A549 (cell line): ENCODE results near the gene STAT4. TPM values are rescaled to one million over a fixed set of nuclear protein-coding genes. Genes with fewer than 3 reads are reported as not detected.

Source experiments
- ATAC-seq, 2 experiments: fragments of 200-7000 bp in 1 of 2; fragments of >200 bp in 1 of 2; cut with Nextera tagmentation in 1 of 2; cut with Tn5 transposase in 1 of 2; 3 replicates each; pipeline versions ENCODE4 v1.8.0 to v1.9.1; 2018 to 2020; ENCODE audit warnings: mild to moderate bottlenecking in 1 of 2, moderate library complexity in 1 of 2
- CTCF ChIA-PET: fragments of 300-600 bp; sonication (Branson Sonifier 250); formaldehyde crosslinking; extraction: SDS; loops from one replicate; lab custom pipeline; 2021; ENCODE audit warnings: antibody characterized with exemption, inconsistent platforms; lab: Yijun Ruan, JAX
- POLR2A ChIA-PET: fragments of 350-600 bp; formaldehyde crosslinking; extraction: SDS; loops from one replicate; lab custom pipeline; 2021; ENCODE audit warnings: antibody characterized with exemption, inconsistent platforms; lab: Yijun Ruan, JAX
- DNase-seq, 2 experiments: peaks; one replicate each; pipeline versions ENCODE4 v3.0.0 to v3.0.0-alpha.2; 2011 to 2016; ENCODE audit warnings: low read depth in 1 of 2, low spot score in 1 of 2
- FAIRE-seq: peaks from 2 replicates; lab custom pipeline; 2011; peaks lifted over from hg19 to GRCh38; lab: Jason Lieb, UNC
- H3K27ac ChIP-seq, 2 experiments: fragments of >200 bp; sonication (Bioruptor Twin); formaldehyde crosslinking; 3 replicates each; pipeline ENCODE4 v1.5.1; 2016 to 2017
- H3K4me1 ChIP-seq: fragments of >200 bp; sonication (Bioruptor Twin); formaldehyde crosslinking; 3 replicates; pipeline ENCODE4 v1.6.1; 2016
- H3K4me2 ChIP-seq: fragments of >200 bp; sonication (Bioruptor Twin); formaldehyde crosslinking; 3 replicates; pipeline ENCODE4 v1.6.1; 2016
- H3K4me3 ChIP-seq: fragments of >200 bp; sonication (Bioruptor Twin); formaldehyde crosslinking; 3 replicates; pipeline ENCODE4 v1.5.1; 2016
- H3K9me3 ChIP-seq: fragments of >200 bp; sonication (Bioruptor Twin); formaldehyde crosslinking; 3 replicates; pipeline ENCODE4 v1.6.1; 2016
- BCL3 ChIP-seq: fragments of >200 bp; sonication (Bioruptor Twin); formaldehyde crosslinking; IDR thresholded peaks from 3 replicates; pipeline ENCODE4 v1.6.1; 2016
- BHLHE40 ChIP-seq: IDR thresholded peaks from 2 replicates; pipeline ENCODE4 v1.6.1; 2012; ENCODE audit warnings: low read depth, low read length, inconsistent platforms
- CBX8 ChIP-seq: fragments of 200-600 bp; sonication (generic); IDR thresholded peaks from 2 replicates; pipeline ENCODE4 v1.6.1; 2016
- CEBPB ChIP-seq, 2 experiments: fragments of >200 bp in 1 of 2; sonication (Bioruptor Twin) in 1 of 2; formaldehyde crosslinking in 1 of 2; IDR thresholded peaks; 2 replicates each; pipeline ENCODE4 v1.6.1; 2012 to 2016
- CHD2 ChIP-seq: fragments of 150-350 bp; IDR thresholded peaks from 2 replicates; pipeline ENCODE4 v1.6.1; 2014; ENCODE audit warnings: low read length; ENCODE audit not compliant: partially characterized antibody
- EP300 ChIP-seq, 2 experiments: fragments of >200 bp; sonication (Bioruptor Twin); formaldehyde crosslinking; IDR thresholded peaks; 2 replicates in 1 of 2; 3 replicates in 1 of 2; pipeline ENCODE4 v1.6.1; 2016 to 2017
- ESRRA ChIP-seq: fragments of 150-350 bp; IDR thresholded peaks from 2 replicates; pipeline ENCODE4 v1.6.1; 2014; ENCODE audit warnings: mild to moderate bottlenecking, low read length, borderline replicate concordance
- FOSB ChIP-seq: fragments of 250-450 bp; sonication (Bioruptor Pico); IDR thresholded peaks from 2 replicates; pipeline ENCODE4 v1.5.0; 2020; ENCODE audit warnings: mild to moderate bottlenecking, moderate library complexity
- FOSL2 ChIP-seq, 2 experiments: fragments of 450-650 bp in 1 of 2; fragments of >200 bp in 1 of 2; sonication (Bioruptor Twin) in 1 of 2; formaldehyde crosslinking; IDR thresholded peaks; 2 replicates each; pipeline versions ENCODE4 v1.5.0 to v1.6.1; 2016 to 2020; ENCODE audit warnings: mild to moderate bottlenecking in 1 of 2, moderate library complexity in 1 of 2
- FOXS1 ChIP-seq: fragments of 250-450 bp; sonication (Bioruptor Pico); IDR thresholded peaks from 2 replicates; pipeline ENCODE4 v1.5.0; 2020; ENCODE audit warnings: mild to moderate bottlenecking, moderate library complexity
- GATA3 ChIP-seq: IDR thresholded peaks from 2 replicates; pipeline ENCODE4 v1.6.1; 2012; ENCODE audit warnings: borderline replicate concordance
- HES2 ChIP-seq: fragments of >200 bp; sonication (Bioruptor Twin); formaldehyde crosslinking; IDR thresholded peaks from 2 replicates; pipeline ENCODE4 v1.6.1; 2016
- JUN ChIP-seq, 2 experiments: fragments of >200 bp; sonication (Bioruptor Twin); formaldehyde crosslinking; IDR thresholded peaks; 2 replicates in 1 of 2; 3 replicates in 1 of 2; pipeline ENCODE4 v1.6.1; 2016 to 2017
- JUNB ChIP-seq: fragments of >200 bp; sonication (Bioruptor Twin); formaldehyde crosslinking; IDR thresholded peaks from 2 replicates; pipeline ENCODE4 v1.6.1; 2016
- MAFK ChIP-seq: fragments of 450-650 bp; IDR thresholded peaks from 2 replicates; pipeline ENCODE4 v1.6.1; 2014; ENCODE audit not compliant: partially characterized antibody
- MAZ ChIP-seq: fragments of 150-350 bp; IDR thresholded peaks from 2 replicates; pipeline ENCODE4 v1.6.1; 2014; ENCODE audit warnings: antibody characterized with exemption, low read depth, low read length, borderline replicate concordance
- PBX3 ChIP-seq: IDR thresholded peaks from 2 replicates; pipeline ENCODE4 v1.6.1; 2012
- PHF8 ChIP-seq: fragments of 200-600 bp; sonication (generic); IDR thresholded peaks from 2 replicates; pipeline ENCODE4 v1.6.1; 2016; ENCODE audit warnings: low read depth, mild to moderate bottlenecking, antibody characterized with exemption, moderate library complexity, borderline replicate concordance
- POLR2A ChIP-seq: IDR thresholded peaks from 2 replicates; pipeline ENCODE4 v1.6.1; 2012; ENCODE audit warnings: mild to moderate bottlenecking, low read length
- RAD21 ChIP-seq, 2 experiments: fragments of >200 bp in 1 of 2; sonication (Bioruptor Twin) in 1 of 2; formaldehyde crosslinking in 1 of 2; IDR thresholded peaks in 1 of 2; conservative IDR thresholded peaks in 1 of 2; 2 replicates in 1 of 2; 3 replicates in 1 of 2; pipeline ENCODE4 v1.6.1; 2012 to 2018; ENCODE audit warnings: inconsistent platforms in 1 of 2
- RARB ChIP-seq: fragments of 250-450 bp; sonication (Bioruptor Pico); IDR thresholded peaks from 2 replicates; pipeline ENCODE4 v1.8.0; 2021; ENCODE audit warnings: mild to moderate bottlenecking, moderate library complexity
- SMC3 ChIP-seq: fragments of >200 bp; sonication (Bioruptor Twin); formaldehyde crosslinking; IDR thresholded peaks from 3 replicates; pipeline ENCODE4 v1.6.1; 2018; ENCODE audit warnings: inconsistent platforms
- WGBS: methylation state at CpG from one replicate; pipeline ENCODE4 v1.1.6; 2017; ENCODE audit errors: missing lambda C conversion rate; 5-methylcytosine and 5-hydroxymethylcytosine counted together
- polyA plus RNA-seq, 4 experiments: library from polyadenylated mRNA; depleted of rRNA in 3 of 4; stranded (reverse); fragments of >200 nt; fragmentation: RNase III in 1 of 4; extraction: RNeasy Plus Mini Kit Qiagen cat#74134 plus additional on column Dnase treatment in 1 of 4; gene quantifications; 2 replicates in 3 of 4; 3 replicates in 1 of 4; pipeline ENCODE4 v1.2.3, GENCODE V29; 2011 to 2017
- TF ChIP-seq, protein P1 (sequence below): IDR thresholded peaks from 2 replicates; pipeline ENCODE4 v1.6.1; 2012

STAT4 gene
- polyA plus RNA-seq, 2 of the 4 experiments (the other 2 are of a cell fraction), result 11.6 to 34.4 TPM

GRCh38 chr2:191043438-191043837, 107.4 kb downstream of the STAT4 start:
- ChIA-PET CTCF (no interaction called here), POLR2A (no interaction called here)
- TF ChIP-seq PHF8 (no peak), FOSL2 (IDR thresholded peaks at IDR 0.05) (no peak), FOSL2 (CRISPR knock-in tag; IDR thresholded peaks at IDR 0.05) (peak; percentile 39)
- no peak for FAIRE-seq
- Histone ChIP-seq H3K4me1 (peaks cover 61% of the 10 kb centered on the region), H3K9me3 (peaks cover 34% of the 10 kb centered on the region), H3K4me2 (no peak overlapping the region), H3K4me3 (no peak overlapping the region), H3K27ac (peak overlapping the region in 1 of 2 experiments; percentile 92; a peak in 4 of 6 replicates)
- no peak for ATAC-seq
- DNase-seq, result no peak
- 81% methylated on average over 3 of the region's 3 CpGs for WGBS

DNA sequence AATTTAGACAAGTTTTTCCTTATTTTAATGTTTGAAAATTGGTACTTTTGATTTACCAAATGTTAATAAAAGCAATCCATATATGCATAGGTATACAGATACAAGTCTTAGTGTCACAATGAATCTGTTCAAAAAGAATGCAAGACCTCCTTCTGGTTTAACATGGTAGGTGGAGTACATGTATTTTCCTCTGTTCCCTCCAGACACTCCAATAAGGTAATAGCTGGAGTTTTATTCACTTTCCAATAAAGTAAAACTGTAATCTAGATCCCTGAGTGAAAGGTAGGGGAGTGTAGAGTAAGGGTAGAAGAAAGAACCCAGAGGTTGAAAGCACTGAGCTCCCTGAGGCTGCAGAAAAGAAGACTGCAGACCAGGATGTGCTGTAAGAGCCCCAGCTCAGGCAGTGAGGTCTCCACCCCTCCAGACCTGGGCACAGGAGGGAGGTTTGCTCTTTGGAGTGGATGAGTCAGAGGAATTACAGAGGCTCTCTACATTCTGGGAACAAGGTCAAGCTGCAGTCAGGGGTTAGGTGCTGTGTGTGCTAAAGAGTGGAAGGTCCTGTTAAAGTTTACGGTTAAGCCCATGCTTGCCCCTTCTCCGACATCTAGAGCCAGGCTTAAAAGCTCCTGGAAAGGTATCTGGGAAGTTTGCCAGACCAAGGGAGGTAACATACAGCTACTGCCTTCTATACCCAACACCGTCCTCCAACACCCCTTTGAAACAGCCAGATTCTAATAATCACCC, 109.2 kb downstream of the STAT4 start:
- FAIRE-seq, result peak; percentile 94
- Histone ChIP-seq H3K4me2 (peak overlapping the region; percentile 82), H3K4me1 (peaks cover 51% of the 10 kb centered on the region), H3K27ac (peak overlapping the region; percentile 90 to 92), H3K4me3 (no peak overlapping the region), H3K9me3 (peaks cover 34% of the 10 kb centered on the region)
- POLR2A ChIA-PET, result interaction anchor here (0.6 to 1.8 kb wide), 8 partner anchors 9 to 200 kb away, joined by 3 to 11 read pairs (median 3); partner anchors contain the start of gene STAT4
- CTCF ChIA-PET, result interaction anchor here (0.5 to 5.4 kb wide), 4 partner anchors 9 to 261 kb away, joined by 3 to 37 read pairs (median 3); no protein-coding TSS in a partner anchor
- ATAC-seq, result peak; percentile 99
- TF ChIP-seq CHD2 (no peak), CEBPB (IDR thresholded peaks at IDR 0.05) (peak; percentile 5 to 76; a peak in 3 of 4 replicates), JUNB (peak; percentile 64), GATA3 (peak; percentile 88), PBX3 (peak; percentile 62; the same call in 1 of the 2 replicates), ESRRA (peak; percentile 61), JUN (IDR thresholded peaks at IDR 0.05) (peak; percentile 67 to 94), MAFK (peak; percentile 26), POLR2A (no peak), EP300 (IDR thresholded peaks at IDR 0.05) (peak; percentile 74 to 93; a peak in 4 of 5 replicates), FOXS1 (no peak), BCL3 (peak; percentile 83; the same call in 2 of the 3 replicates), HES2 (peak; percentile 32; the same call in 1 of the 2 replicates), FOSB (CRISPR knock-in tag) (no peak), RAD21 (conservative IDR thresholded peaks at IDR 0.05 in 1 of 2, IDR thresholded peaks at IDR 0.05 in 1 of 2) (peak; percentile 27 to 38; a peak in 3 of 5 replicates), BHLHE40 (no peak), CBX8 (no peak), MAZ (no peak), PHF8 (no peak), RARB (CRISPR knock-in tag) (peak; percentile 76), FOSL2 (IDR thresholded peaks at IDR 0.05) (peak; percentile 82), FOSL2 (CRISPR knock-in tag; IDR thresholded peaks at IDR 0.05) (peak; percentile 89), SMC3 (no peak)
- TF ChIP-seq, protein P1, sequence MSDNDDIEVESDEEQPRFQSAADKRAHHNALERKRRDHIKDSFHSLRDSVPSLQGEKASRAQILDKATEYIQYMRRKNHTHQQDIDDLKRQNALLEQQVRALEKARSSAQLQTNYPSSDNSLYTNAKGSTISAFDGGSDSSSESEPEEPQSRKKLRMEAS, result peak; percentile 76; the same call in 1 of the 2 replicates
- peak; percentile 83 to 96 for DNase-seq
- WGBS, result 0% methylated on average over 3 of the region's 3 CpGs
